ENCODE measurements around the gene PUM1.

GRCh38 chr1:30883389-30884172 is 181.9 kb downstream of the PUM1 start:
- TF ChIP-seq CTCF (conservative IDR thresholded peaks at IDR 0.05 in 1 of 2, IDR thresholded peaks at IDR 0.05 in 1 of 2; ENCODE audit: extremely low read depth in 1 of 2, insufficient read depth in 1 of 2, low read depth in 1 of 2, low read length in 2 of 2) = no peak
- no peak for TF ChIP-seq EZH2 (IDR thresholded peaks at IDR 0.05; ENCODE audit: borderline replicate concordance, low read length)
